ENCODE measurements around the gene RASSF3.
"Not testable (repeated sequence)": the region's sequence is repeated elsewhere in the genome, so short reads cannot be mapped to it uniquely, and the experiment has no call there.

RASSF3 gene

DNA sequence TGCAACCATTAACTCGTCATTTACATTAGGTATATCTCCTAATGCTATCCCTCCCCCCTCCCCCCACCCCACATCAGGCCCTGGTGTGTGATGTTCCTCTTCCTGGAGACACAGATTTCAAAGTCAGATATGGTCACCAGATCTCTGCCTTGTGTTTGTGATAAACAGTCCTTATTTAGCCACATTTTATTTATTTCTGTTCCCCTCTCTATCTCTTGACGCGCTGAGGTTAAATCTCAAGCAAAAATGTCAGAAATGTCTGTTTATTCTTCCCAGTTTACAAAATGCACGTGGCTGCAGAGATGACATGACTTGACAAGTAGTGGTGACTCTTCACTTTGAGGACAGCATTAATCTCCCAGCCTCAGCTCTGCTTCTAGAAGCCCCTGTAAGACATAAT lies 11.5 kb upstream of the RASSF3 start:
- no peak for DNase-seq

DNA sequence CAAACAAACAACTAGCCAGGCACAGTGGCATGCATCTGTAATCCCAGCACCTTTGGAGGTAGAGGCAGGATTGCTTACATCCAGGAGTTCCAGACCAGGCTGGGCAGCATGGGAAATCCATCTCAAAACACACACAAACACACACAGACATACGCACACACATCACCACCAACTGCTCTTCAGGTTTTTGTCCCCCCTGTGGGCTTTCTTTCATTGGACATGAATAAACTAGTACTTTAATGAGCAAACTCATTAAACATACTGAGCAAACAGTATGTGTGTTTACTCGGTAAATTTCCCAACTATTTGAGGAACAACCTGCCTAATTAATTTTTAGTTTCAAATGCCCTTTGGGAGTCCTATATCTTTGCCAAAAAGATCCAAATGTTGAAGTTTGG lies 10.1 kb upstream of the RASSF3 start:
- DNase-seq, result peak; percentile 53

DNA sequence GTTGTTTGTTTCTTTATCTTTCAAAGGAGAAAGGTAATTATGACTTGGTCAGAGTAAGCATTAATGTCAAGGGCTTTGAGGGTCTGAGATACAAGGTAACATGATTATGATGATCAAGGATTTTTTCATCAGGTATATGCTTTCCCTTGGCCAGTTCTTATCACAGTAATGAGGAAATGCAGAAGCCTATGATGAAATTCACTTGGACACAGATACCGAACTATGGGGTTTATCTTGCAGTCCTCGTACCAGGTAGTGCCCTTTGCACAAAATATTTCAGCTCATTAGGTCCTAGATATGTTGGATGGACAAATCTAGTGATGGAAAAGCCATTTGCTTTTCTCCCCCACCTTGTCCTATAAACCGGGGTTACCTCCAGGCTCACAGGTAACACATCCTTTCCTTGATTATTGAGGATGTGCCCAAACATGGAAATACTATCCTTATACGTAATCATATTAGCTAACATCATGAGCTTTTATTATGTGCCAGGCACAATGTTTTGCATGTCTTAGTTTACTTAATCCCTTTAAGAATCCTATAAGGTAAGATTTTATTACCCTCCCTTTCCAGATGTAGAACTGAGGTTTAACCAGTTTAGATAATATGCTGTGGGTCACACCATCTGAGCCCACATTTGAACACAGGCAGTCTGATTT lies 7.0 kb upstream of the RASSF3 start:
- no peak for DNase-seq

DNA sequence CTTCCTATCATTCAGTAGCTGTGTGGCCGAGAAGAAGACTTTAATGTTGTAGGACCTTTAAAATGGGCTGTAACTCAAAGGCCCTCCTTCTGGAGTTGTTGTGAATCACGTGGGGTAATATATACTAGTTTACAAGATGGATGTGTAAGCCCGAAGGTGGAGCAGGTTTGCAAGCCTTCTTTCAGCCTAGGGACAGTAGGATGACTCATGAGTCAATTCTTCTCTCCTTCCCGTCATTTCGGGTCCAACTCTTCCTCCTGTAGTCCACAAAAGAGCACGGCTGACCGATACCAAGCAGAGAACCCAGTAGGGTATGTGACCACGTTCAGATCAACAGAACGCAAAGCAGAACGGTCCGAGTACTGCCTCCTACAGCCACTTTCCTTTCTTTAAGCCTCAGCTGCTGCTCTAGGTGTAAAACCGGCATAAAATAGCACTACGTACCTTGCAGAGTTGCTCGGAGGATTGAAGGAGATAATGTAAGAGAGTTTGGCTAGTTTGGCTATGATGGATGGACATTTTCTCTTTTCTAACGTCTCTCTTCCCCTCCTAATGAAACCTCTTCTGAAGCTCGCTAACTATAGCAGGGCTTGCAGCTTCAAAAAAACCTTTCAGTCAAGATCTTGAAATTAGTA lies 1.3 kb upstream of the RASSF3 start:
- no peak for DNase-seq

DNA sequence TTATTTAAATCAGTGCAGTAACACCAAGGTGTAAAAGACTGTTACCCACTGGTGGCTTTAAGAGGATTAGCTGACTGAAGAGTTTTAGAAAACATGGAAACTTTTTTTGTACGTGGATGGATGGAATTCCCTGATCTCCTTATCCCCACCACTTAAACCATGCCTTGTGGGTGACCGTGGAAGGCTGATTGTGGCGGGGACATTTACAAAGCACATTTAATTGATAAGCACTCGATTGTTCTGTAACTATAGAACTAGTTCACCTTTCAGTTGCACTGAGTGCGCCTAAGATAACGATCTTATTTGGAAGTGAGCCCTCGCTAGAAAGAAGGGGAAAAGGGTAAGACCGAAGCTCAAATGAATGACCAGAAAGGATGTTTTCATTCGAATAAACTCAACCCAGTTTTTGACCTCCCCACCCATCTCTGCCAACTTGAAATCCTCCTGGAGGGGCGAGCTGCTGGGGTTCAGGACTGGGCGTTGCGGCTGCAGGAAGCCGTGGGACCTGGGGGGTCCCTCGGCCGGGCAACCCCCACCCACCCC lies 688 bp upstream of the RASSF3 start:
- DNase-seq, result no peak

DNA sequence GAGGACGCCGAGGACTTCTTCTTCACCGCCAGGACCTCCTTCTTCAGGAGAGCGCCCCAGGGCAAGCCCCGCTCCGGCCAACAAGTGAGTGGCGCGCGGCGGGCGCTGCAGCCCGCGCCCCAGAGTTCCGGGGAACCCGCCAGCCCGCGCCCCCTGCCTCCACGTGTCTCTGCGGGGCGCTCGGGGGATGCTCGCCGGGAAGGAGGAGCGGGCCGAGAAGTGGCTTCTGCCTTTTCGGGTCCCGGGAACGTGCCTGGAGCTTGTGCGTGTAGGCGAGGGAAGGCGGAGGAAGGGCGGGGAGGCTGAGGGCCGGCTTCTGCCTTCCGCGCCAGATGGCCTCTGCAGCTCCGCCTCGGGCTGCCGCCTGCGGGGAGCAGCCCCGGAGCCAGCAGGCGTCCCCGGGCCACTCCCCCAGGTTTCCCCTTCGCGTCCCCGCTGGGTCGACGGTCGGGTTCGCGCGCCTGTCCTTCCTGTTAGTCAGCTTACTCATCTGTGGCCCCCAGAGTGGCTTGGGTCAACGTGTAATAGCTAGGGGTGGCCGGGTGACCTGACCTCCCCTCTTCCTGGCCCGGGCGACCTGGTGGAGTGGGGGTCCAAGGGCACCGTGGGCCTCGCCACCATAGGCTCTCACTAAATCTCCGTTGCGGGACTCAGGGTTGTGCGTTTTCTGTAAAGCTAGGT lies 505 bp downstream of the RASSF3 start:
- DNase-seq, result no peak

DNA sequence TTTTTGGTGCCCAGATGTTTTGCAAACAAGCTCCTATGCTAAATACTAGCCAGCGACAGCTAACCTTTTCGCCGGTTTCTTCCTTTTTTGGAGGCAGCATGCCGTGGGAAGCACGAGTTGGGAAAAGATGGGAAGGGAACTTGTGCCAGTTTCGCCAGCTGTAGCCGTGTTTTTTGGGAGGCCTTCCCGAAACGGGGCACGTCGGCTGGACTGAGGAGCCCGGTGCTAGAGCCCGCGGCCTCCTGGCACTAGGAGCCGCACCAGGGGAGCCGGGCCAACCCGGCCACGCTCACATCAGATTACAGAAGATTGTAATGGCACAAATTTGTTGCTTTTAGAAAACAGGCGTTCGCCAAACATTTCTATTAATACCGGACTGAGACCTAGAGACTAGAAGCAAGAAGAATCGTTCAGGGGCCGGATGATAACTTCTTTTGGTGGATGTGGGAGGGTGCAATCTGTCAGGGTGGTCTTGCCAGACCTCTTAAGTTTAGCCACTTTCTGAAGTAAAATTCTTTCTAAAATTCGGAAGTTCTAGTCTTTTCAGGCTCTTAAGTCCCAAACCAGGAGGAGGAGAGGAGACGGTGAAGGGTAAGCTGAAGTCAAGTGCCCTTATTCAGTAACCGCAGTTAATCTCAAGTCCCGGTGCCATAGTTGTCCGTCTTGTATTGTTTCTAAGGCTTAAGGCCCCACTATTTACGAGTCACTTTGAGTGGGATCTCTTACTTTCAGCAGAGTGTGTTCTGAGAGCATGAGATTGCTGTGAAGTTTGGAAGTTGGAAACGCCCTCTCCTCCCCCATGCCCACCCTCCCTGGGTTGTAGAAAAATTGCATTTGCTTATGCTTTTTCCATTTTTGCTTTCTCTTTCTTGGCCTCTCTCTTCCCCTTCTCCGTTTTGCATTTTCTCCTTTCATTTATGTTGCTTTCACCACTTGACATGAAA lies 1.3 kb downstream of the RASSF3 start:
- no peak for DNase-seq

DNA sequence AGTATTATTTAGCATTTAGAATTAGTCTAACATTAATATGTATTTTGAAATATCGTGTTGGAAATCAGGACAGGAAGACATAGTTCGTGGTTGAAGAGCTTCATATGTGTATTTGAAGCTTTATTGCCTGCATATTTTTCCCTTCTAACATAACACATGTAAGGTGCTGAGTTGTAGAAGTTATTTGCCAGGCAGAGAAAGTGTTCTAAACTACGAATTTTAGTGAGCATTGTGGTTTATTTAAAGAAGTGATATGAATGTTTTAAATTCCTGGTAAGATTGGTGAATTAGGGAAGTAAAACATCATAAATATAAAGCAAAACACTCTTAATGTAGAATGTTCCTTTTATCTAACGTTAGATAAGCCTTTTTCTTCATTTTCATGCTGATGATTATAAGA lies 2.5 kb downstream of the RASSF3 start:
- no peak for DNase-seq

DNA sequence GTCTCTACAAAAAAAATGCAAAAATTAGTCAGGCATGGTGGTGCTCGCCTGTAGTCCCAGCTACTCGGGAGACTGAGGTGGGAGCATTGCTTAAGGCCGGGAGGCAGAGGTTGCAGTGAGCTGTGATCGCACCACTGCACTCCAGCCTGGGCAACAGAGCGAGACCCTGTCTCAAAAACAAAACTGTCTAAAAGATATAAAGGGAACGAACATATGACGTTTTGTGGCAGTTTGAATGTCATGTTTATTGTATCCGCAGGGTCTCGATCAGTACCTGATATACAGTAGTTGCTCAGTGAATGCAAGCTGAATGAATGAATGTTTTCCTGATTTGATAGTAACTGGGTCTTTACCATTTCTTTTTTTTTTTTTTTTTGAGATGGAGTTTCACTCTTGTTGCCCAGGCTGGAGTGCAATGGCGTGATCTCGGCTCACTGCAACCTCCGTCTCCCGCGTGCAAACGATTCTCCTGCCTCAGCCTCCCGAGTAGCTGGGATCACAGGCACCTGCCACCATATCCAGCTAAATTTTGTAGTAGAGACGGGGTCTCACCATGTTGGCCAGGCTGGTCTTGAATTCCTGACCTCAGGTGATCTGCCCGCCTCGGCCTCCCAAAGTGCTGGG lies 3.6 kb downstream of the RASSF3 start:
- DNase-seq, result not testable (repeated sequence)

DNA sequence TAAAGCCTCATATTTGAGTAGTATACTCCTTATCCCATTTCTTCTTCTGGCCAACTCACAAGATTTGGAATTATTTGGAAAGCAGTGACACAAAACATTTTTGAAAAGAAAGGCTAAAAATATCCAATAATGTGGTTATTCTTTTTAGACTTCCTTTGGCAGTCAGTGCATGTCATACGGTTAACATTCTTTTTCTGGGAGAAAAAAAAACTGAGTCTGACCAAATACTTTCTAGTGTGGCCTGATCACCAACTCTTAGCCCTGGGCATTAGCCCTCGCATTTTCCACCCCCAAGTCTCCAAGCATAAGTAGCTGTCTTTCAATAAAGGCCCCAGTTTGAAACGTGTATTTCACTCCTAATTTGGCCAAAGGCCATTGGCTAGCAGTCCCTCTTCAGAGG lies 5.9 kb downstream of the RASSF3 start:
- DNase-seq, result no peak

DNA sequence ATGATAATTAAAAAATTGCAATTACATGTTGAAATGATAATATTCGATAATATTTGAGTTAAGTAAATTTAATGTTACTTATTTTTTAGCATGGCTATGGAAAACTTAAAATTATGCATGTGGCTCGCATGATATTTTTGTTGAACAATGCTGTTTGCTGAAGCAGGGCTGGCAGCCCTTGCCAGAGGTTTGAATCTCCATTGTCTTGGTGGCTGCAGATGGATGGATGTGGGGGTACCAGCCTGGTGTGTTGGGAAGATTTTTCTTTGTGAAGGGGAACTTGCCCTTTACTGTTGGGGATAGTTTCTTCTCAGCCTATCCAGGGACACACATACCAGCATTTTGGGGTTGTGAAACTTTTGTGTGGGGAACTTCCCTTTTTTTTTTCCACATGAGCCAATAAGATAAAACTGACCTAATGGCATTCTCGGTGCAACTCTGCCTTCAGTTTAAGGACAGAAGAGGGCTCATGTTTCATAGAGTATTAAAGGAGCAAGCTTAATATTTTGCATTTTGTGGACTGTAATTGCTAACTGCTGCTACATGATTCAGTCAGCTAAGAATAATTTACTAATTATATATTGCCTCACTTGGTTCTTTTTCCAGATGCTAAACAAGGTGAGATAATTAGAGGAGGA lies 8.8 kb downstream of the RASSF3 start:
- no peak for DNase-seq

DNA sequence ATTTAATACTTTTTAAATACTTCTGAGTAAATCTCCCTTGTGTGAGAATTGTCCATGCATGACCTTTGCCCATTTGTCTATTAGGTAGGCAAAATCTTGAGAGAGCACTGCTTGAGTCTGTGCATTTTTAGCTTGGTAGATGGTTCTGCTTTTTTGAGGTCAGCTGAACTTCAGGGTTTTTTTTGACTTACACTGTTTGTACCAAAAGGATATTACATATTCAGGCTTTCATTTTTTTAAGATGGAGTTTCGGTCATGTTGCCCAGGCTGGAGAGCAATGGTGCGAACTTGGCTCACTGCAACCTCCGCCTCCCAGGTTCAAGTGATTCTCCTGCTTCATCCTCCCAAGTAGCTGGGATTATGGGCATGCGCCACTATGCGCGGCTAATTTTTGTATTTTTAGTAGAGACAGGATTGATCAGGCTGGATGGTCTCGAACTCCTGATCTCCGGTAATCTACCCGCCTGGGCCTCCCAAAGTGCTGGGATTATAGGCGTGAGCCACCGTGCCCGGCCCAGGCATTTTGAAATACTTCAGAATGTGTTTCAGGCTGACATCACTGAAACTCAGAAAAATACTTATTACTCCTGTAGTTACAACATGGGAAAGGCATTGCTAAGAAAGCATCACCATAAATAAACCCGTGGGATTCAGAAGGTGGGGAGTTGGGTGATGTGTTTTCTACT lies 11.1 kb downstream of the RASSF3 start:
- DNase-seq, result no peak

DNA sequence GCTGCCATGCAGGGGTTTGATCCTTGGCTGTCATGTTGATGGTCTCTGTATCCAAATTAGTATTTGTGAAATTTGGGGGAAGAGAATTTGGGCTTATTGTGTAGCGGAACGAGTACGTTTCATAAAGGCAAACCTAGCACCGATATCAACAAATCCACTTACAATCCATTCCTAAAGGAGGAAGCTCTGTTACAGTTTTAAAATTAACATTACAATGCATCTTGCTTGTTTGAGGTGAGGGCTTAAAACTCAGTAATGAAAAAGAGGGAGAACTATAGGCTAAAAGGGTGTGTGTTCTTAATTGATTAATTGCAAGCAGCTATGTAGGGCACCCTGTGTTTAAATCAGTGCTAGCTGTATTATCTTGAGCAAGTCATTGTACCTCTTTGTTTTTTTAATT lies 13.7 kb downstream of the RASSF3 start:
- DNase-seq, result no peak

DNA sequence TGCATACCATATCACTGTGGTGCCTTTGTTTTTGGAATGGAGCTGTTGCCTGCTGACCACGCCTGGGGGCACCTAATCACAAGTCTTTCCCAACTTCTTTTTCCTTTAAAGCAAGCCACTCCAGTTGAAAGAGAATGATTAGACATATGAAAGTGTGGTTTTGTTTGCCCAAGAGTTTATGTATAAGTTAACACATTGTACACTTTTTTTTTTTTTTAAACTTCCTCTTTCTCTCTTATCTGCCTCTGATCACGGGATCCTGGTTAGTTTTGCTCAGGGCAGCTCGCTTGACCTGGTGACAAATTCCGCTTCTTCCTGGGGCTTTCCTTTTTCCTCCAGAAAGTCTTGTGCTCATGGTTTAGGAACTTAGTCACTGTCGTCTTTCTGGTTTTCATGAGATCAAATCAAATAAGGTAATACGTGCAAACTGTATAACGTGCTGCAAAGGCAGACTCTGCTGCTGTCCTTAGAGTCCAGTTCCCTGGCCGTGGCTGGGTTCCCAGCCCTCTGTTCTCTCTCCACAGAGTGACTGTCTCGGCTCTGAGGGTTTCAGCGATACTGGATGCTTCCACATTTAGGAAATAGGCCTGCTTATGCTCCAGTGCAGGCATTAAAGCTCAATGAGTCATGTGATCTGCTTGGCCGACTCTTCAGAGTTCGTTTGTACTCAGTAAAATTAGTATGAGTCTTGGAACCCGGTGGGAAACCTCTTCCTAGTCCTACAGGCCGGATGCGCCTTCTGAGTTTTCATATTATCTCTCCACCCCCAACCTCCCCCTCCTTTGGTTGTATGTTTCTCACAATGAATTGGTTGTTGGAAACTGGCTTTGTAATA lies 15.2 kb downstream of the RASSF3 start:
- DNase-seq, result no peak

DNA sequence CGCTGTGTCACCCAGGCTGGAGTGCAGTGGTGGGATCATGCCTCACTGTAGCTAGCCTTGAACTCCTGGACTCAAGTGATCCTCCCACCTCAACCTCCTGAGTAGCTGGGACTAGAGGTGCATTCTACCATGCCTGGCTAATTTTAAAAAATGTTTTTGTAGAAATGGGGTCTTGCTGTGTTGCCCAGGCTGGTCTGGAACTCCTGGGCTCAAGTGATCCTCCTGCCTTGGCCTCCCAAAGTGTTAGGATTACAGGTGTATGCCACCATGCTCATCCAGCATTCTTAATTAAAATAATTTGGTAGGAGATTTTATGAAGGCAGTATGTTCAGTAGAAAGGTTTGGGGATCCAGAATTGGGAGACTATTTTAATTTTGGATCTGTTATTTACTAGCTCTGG lies 16.3 kb downstream of the RASSF3 start:
- not testable (repeated sequence) for DNase-seq

DNA sequence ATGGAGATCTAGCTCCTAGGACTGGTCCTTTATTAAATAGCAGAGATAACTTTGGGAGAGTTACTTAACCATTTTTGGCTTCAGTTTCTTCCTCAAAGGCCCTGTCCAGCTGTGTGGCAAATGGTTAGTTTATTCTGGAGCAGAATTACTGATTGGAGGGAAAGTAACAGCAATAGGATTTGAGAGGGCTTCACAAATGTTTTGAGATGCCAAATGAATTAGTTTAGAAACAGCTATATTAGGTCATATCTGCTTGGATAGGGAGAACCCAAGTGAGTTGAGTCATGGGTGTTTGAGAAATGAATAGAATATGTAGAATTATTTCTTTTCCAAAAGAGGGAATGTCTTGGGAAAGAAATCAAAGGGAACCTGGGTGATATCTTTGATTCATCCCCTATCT lies 17.5 kb downstream of the RASSF3 start:
- DNase-seq, result no peak

DNA sequence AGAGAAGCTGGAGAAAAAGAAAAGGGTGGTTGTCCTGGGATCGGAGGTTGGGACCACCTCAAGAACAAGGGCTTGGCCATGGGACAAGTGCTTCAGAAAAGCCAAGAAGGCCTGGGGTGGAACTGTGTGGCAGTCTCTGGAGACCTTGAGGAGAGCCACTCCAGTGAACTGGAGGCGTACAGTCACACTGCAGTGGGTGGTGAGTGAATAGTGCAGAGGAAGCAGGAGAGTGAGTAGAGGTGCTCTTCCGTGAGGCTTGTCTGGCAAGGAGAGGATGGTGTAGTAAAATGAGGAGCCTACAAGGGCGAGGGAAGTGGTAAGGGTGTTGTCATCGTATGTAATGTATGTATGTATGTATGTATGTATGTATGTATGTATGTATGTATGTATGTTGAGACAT lies 20.9 kb downstream of the RASSF3 start:
- DNase-seq, result no peak

DNA sequence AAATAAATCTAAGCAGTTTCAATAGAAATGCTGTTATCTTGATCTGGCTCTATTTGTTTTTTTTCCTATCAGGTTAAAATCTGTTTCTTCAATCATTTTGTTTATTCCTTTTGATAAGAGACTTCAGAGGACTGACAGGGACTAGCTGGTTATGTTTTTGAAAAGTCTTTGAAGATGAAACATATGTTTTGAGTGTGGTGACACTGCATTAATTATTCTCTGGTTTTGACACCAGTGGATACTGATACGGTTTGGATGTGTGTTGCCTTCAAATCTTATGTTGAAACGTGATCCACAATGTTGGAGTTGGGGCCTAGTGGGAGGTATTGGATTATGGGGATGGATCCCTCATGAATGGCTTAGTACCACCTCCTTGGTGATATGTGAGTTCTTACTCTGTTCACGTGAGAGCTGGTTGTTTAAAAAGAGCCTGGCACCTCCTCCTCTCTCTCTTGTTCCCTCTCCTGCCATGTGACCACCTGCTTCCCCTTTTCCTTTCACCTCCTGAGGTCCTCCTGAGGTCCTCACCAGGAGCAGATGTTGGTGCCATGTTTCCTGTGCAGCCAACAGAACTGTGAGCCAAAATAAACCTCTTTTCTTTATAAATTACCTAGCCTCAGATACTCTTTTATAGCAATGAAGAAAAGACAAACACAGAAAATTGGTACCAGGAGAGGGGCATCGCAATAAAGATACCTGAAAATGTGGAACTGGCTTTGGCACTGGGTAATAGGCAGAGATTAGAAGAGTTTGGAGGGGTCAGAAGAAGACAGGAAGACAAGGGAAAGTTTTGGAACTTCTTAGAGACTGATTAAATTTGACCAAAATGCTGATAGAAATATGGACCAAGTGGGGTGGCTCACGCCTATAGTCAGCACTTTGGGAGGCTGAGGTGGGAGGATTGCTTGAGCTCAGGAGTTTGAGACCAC lies 23.0 kb downstream of the RASSF3 start:
- DNase-seq, result no peak

DNA sequence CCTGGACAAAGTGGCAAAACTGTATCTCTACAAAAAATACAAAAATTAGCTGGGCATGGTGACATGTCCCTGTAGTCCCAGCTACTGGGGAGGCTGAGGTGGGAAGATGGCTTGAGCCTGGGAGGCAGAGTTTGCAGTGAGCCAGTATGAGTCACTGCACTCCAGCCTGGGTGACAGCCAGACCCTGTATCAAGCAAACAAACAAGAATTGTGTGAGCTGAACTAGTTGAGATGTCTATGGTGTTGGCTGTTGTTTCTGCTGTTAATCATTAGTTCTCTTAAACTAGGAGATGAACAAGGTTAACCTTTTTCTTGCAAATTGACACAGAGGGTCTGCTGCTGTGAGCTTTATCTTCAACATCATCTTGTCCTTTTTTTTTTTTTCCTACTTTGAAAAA lies 23.6 kb downstream of the RASSF3 start:
- DNase-seq, result no peak

Data from NCI-H1694 (cell line).